ENCODE results near the gene AGO4.
"Not testable (repeated sequence)": the region's sequence is repeated elsewhere in the genome, so short reads cannot be mapped to it uniquely, and the experiment has no call there.

The AGO4 gene

GRCh38 chr1:35807614-35808449 is at the start of gene AGO4:
AGO4 (plus strand) TSS chr1:35808016; CDS start chr1:35808417, 401 bp downstream.
- peak; percentile 53 for DNase-seq

GRCh38 chr1:35762141-35762540 is 45.7 kb upstream of the AGO4 start:
- no peak for DNase-seq

GRCh38 chr1:35763201-35763600 is 44.6 kb upstream of the AGO4 start:
- no peak for DNase-seq

GRCh38 chr1:35764283-35764682 is 43.5 kb upstream of the AGO4 start:
- DNase-seq = no peak

- DNase-seq = no peak
Measured at GRCh38 chr1:35768350-35769187, 39.2 kb upstream of the AGO4 start.

- DNase-seq = peak; percentile 87
Measured at GRCh38 chr1:35769188-35769758, 38.5 kb upstream of the AGO4 start.

- DNase-seq = no peak
Measured at GRCh38 chr1:35773711-35774110, 34.1 kb upstream of the AGO4 start.

- DNase-seq = not testable (repeated sequence)
Measured at GRCh38 chr1:35776172-35776571, 31.6 kb upstream of the AGO4 start.

- no peak for DNase-seq
Measured at GRCh38 chr1:35777109-35777508, 30.7 kb upstream of the AGO4 start.

GRCh38 chr1:35783055-35783583 is 24.7 kb upstream of the AGO4 start:
- no peak for DNase-seq

GRCh38 chr1:35784364-35784763 is 23.5 kb upstream of the AGO4 start:
- DNase-seq = not testable (repeated sequence)

GRCh38 chr1:35788139-35788538 is 19.7 kb upstream of the AGO4 start:
- no peak for DNase-seq

GRCh38 chr1:35790670-35791069 is 17.1 kb upstream of the AGO4 start:
- DNase-seq = no peak

- DNase-seq = no peak
Measured at GRCh38 chr1:35795295-35795694, 12.5 kb upstream of the AGO4 start.

- no peak for DNase-seq
Measured at GRCh38 chr1:35797380-35797779, 10.4 kb upstream of the AGO4 start.

- DNase-seq = not testable (repeated sequence)
Measured at GRCh38 chr1:35798019-35798418, 9.8 kb upstream of the AGO4 start.

GRCh38 chr1:35800167-35800887 is 7.5 kb upstream of the AGO4 start:
- DNase-seq = not testable (repeated sequence)

GRCh38 chr1:35808450-35809113 is 766 bp downstream of the AGO4 start:
- DNase-seq = peak; percentile 36

- no peak for DNase-seq
Measured at GRCh38 chr1:35809114-35810095, 1.6 kb downstream of the AGO4 start.

- DNase-seq = no peak
Measured at GRCh38 chr1:35810096-35810881, 2.5 kb downstream of the AGO4 start.

Measured in CD4-positive, alpha-beta T cell treated with Interleukin-6 for 4 hours (primary cell).